ENCODE results near the gene CDH18. TPM values are rescaled to one million over a fixed set of nuclear protein-coding genes. Genes with fewer than 3 reads are reported as not detected.

CDH18 gene
- total RNA-seq, 4 donors from 2014 or later: not detected

DNA sequence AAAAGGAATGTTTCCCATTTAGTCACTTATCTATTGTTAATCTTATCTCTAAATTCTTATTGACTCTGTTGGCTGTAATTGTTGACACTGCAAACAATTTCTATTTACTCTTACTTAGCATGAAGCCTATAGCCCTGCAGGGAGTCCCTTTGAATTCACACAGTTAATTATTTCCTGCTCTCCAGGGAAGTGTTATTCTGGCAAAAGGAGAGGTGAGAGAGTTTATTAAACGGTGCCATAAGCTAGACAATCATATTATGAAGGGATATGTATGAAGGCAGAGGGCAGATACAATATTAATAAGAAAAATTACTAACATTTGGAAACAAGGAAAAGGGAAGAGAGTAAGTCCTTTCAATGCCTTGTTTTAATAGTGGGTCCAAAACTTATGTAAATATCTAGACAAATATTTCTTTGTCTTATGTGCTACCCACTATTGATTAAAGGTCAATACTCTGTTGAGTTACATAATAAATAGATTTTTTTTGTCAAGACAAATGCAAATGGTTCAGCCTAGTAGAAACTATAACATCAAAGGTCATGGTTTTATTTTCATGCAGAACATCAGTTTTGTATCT, 107.1 kb downstream of the CDH18 start:
- no peak overlapping the region for H3K27ac ChIP-seq
- H3K27me3 ChIP-seq: no peaks in the 10 kb centered on the region
- H3K4me1 ChIP-seq: no peaks in the 10 kb centered on the region
- DNase-seq: no peak
- no peak for TF ChIP-seq POLR2A (IDR thresholded peaks at IDR 0.05)
- TF ChIP-seq, protein P1, sequence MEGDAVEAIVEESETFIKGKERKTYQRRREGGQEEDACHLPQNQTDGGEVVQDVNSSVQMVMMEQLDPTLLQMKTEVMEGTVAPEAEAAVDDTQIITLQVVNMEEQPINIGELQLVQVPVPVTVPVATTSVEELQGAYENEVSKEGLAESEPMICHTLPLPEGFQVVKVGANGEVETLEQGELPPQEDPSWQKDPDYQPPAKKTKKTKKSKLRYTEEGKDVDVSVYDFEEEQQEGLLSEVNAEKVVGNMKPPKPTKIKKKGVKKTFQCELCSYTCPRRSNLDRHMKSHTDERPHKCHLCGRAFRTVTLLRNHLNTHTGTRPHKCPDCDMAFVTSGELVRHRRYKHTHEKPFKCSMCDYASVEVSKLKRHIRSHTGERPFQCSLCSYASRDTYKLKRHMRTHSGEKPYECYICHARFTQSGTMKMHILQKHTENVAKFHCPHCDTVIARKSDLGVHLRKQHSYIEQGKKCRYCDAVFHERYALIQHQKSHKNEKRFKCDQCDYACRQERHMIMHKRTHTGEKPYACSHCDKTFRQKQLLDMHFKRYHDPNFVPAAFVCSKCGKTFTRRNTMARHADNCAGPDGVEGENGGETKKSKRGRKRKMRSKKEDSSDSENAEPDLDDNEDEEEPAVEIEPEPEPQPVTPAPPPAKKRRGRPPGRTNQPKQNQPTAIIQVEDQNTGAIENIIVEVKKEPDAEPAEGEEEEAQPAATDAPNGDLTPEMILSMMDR (IDR thresholded peaks at IDR 0.05): no peak
- H3K4me3 ChIP-seq: no peak overlapping the region
- H3K36me3 ChIP-seq: no peaks in the 10 kb centered on the region
- no peaks in the 10 kb centered on the region for H3K9me3 ChIP-seq

DNA sequence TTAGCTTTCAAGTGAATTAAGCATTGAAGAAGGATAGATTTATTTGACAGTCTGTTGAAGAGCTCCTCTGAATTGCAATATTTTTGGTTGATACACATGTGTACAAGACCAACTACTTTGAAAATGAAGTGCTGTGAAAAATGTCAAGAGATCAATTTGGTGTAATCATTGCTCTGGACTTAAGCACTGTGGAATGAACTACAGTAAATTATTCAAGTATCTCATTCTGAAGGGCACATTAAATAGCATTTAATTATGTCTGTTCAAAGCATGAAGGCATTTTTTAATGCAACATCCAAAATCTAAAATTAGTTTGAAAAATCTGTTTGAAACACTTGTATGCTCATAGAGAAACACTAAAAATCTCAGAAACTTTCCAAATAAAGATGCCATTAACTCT, 107.5 kb downstream of the CDH18 start:
- H3K27ac ChIP-seq: no peak overlapping the region
- no peaks in the 10 kb centered on the region for H3K27me3 ChIP-seq
- no peak for DNase-seq
- TF ChIP-seq POLR2A (IDR thresholded peaks at IDR 0.05): no peak
- TF ChIP-seq, protein P1 (IDR thresholded peaks at IDR 0.05): no peak
- no peak overlapping the region for H3K4me3 ChIP-seq
- H3K4me1 ChIP-seq: no peaks in the 10 kb centered on the region
- H3K36me3 ChIP-seq: no peaks in the 10 kb centered on the region
- no peaks in the 10 kb centered on the region for H3K9me3 ChIP-seq

DNA sequence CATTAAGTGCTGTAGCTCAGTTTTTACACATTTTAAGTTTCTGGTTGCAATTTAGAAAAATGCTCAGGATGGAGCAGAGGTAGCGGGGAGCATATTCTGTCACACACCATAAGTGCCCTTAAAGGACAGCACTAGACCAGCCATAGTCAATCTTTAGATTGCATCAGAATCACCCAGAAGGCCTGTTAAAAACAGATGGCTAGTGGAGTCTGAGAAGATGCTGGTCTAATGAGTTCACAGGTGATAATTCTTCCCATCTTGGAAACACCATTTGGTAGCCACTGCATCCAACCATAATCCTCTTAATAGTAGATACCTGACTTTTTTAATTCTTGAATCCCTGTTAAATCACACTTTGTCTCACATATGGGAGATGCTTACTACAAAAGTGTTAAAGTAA, 113.2 kb downstream of the CDH18 start:
- no peak for DNase-seq
- TF ChIP-seq POLR2A (IDR thresholded peaks at IDR 0.05): no peak
- TF ChIP-seq, protein P1 (IDR thresholded peaks at IDR 0.05): no peak
- Histone ChIP-seq H3K4me3 (no peak overlapping the region), H3K36me3 (no peaks in the 10 kb centered on the region), H3K9me3 (peaks cover 0 to 4% (median 2%) of the 10 kb centered on the region in 4 donors), H3K27ac (no peak overlapping the region), H3K4me1 (no peaks in the 10 kb centered on the region), H3K27me3 (no peaks in the 10 kb centered on the region)

DNA sequence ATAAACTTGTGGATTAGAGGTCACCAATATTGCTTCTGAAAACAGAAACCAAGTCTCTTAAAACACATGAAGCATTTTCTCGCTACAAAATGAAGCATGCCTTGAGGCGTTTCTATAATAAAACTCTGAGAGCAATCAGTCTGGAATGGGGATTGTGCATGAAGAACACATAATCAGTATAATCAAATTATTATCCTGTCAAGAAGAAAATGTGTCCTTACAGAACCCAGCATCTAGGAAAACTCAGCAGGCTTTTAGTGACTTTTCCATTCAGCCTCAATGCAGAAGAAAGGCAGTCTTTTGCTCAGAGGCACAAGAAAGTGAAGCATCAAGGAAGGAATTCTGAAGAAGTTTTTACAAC, 121.9 kb downstream of the CDH18 start:
- H3K4me3 ChIP-seq: no peak overlapping the region
- peaks cover 0 to 5% (median 0%) of the 10 kb centered on the region in 4 donors for H3K9me3 ChIP-seq
- DNase-seq: no peak
- no peaks in the 10 kb centered on the region for H3K27me3 ChIP-seq
- H3K27ac ChIP-seq: no peak overlapping the region
- TF ChIP-seq POLR2A (IDR thresholded peaks at IDR 0.05): no peak
- TF ChIP-seq, protein P1 (IDR thresholded peaks at IDR 0.05): no peak
- H3K36me3 ChIP-seq: no peaks in the 10 kb centered on the region
- no peaks in the 10 kb centered on the region for H3K4me1 ChIP-seq

DNA sequence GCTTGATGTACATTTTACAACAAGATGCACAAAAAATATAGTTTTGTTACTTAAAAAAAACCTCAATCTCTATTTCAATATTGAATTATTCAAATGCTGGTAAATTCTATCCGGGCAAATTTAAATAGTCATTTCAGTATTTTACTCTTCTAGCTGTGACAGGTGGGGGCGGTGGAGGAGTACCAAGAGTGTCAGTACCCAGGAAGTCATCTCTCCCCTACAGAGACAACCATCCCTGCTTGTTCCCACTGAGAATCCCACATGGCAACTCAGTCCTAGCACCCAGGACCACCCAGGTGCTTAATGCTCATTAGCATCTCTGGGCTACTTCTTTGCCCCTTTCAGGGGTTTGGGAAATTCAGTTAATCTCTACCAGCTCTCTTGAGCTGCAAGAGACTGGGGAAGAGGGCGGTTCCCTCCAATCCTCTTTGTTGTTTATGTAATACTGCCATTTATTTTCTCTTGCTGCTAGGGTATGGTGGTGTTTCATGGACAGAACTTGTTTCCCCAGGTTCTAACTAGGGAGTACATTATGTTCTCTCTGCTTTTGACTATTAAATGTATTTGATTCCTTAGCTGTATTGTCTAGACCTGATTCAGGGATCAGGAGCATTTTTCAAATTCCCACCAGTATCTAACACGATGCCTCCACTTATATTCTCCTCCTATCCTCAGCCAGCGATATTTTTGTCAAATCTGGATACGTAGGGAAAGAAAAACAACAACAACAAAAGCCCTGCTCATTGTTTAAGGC, 122.5 kb downstream of the CDH18 start:
- no peak for DNase-seq
- no peak for TF ChIP-seq POLR2A (IDR thresholded peaks at IDR 0.05)
- TF ChIP-seq, protein P1 (IDR thresholded peaks at IDR 0.05): no peak
- H3K9me3 ChIP-seq: peaks cover 0 to 7% (median 0%) of the 10 kb centered on the region in 4 donors
- H3K27ac ChIP-seq: no peak overlapping the region
- no peaks in the 10 kb centered on the region for H3K27me3 ChIP-seq
- H3K36me3 ChIP-seq: no peaks in the 10 kb centered on the region
- H3K4me3 ChIP-seq: no peak overlapping the region
- H3K4me1 ChIP-seq: no peaks in the 10 kb centered on the region
